ENCODE measurements around the gene GNMT.
"Not testable (repeated sequence)": the region's sequence is repeated elsewhere in the genome, so short reads cannot be mapped to it uniquely, and the experiment has no call there.

Gene GNMT

DNA sequence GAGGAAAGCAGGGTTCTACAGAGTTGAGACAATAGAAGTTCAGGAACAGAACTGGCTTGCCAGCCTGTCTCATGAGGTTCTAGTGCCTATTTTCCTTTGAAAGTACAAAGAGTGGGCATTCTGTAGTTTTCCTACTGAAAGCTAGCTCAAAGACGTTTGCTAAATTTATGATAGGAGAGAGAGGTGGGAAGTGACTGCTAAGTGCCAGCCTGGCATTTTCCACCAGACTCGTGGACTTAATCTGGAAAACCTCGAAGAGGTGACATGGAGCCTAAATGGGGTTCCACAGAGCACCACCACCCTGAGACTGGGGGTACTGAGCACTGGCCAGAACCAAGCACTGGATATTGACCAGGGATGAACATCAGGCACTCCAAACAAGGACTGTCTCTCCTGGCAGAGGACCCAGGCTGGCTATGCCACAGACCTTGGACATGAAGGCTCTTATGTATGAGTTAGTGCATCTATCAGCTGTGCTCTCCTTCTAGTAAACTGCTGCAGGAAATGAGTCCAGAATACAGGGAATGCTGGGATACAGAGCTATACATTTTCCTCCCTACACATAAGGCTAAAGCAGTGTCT lies 11.3 kb downstream of the GNMT start:
- in situ Hi-C loops (cut with MboI; ENCODE audit: low sequenced_read_pairs) = no loop called here

DNA sequence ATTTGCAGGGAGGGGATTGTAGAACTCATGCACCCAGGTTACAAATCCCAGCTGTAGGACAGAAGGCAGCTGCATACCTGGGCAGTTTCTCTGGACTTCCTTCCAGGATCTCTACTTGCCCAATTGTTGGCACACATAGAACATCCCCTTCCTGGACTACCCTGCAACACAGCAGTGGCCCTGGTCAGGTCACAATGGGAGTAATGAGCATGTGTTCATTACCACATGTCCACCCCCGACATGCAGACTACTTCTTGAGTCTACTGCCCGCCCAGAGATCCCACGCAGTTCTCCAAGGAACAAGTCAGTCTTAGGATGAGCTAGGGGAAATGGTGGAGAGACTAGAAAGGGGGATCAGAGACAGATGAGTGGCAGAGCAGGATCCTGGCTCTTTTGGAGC lies 13.4 kb downstream of the GNMT start:
- in situ Hi-C loops (cut with MboI; ENCODE audit: low sequenced_read_pairs) = no loop called here

DNA sequence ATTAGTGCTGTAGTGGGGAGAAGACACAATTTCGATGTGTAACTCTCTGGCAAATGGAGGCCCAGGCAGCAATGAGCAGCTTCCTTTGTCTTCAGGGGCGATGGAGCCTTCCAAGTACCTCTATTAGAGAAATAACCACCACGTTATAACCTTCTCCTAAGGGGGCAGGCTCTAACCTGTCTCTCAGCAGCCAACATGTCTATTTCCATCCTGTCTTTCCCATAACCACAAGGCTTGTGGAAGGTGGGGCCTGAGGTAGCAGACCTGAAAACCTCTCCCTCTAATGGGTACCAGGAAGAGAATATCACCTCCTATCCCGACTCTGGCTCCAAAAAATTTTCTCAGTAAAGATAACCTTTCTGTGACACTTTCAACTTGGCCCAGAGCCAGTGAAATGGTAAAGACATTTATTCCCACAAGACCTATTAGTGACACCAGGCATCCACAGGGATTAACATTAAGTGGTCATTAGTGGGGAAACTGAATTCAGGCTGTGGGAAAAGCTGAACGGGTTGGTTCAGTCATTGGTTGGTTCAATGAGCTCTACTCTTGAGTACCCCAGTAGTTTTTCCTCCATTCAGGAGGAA lies 14.5 kb downstream of the GNMT start:
- in situ Hi-C loops (cut with MboI; ENCODE audit: low sequenced_read_pairs) = no loop called here

GRCh38 chr6:42978487-42978838 lies 17.9 kb downstream of the GNMT start:
- in situ Hi-C loops (cut with MboI; ENCODE audit: low sequenced_read_pairs) = no loop called here

DNA sequence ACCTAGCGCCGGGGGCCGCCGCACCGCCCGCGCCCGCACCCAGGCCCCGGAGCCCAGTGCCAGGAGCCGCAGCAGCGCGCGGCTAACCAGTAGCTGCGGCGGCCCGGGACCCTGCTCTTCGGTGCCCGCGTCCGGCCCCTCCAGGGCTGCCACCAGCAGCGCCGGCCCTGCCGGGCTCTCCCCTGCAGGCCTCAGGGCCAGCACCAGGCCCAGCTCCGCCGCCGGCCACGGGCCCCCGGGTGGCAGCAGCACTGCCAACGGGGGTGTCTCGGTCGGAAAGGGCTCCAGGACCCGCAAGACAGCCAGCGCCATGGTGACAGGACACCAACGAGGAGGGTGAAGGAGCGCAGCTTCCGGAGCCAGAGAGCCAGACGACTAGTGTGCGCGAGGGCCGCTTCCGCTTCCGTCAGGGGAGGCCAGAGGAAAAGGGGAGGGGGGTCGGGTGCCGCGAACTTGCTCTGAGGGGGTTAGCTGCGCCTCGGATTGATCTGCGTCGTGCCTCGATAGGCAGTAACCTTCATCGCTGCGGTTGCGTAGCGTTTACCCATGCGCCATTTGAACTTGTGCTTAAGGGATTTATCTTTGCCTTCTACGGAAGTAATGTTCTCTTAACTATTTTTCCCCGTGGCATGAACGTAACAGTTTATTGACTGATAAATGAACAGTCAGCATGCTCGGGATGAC lies 18.4 kb downstream of the GNMT start, which contains the start of gene PEX6:
PEX6 (minus strand) TSS at position 343 of the 684 bp plus-strand sequence; CDS start at position 312, 31 bp downstream.
- in situ Hi-C loops (cut with MboI; ENCODE audit: low sequenced_read_pairs) = no loop called here

DNA sequence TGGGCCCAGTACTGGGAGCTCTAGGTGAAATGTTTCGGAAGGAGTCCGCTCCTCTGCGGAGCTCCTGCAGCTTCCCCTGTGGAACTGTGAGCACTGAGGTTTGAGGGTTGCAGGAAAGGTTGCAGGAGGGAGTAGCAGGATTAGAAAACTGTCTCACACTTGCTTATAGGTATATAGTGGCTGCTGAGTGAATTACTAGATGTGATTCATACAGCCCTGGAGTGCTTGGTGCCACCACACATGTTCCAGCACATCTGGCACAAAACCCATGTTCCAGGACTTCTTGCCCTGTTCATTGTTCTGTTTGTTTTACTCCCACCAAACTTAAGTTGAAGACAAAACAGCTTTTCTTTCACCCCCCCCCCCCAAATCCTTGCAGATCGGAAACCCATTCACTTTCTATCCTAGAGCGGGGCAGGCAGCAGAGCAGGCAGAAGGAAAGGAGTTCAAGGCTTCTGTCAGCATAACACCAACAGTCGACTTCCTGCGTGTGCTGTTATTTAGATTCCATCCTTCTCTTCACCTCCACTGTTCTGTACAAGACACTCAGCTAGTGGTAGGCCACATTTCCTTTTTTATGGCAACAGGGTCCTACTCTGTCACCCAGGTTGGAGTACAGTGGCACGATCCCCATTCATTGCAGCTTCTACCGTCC lies 19.1 kb downstream of the GNMT start:
- in situ Hi-C loops (cut with MboI; ENCODE audit: low sequenced_read_pairs) = no loop called here

DNA sequence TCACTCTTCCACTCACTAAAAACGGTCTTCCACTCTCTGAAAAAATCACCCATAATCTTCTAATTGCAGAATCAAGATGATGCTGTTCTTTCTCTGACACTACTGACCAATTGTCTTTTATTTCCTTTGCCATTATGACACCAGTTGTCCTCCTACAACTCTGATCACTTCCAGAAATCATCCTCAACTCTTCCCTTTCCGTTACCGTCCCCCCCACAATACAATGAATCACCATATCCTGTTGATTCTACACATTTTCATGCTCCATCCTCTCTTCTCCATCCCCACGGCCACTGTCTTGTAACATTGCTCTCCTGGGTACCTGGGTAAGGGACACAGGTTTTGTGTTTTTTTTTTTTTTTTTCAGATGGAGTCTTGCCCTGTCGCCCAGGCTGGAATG lies 21.3 kb downstream of the GNMT start:
- in situ Hi-C loops (cut with MboI; ENCODE audit: low sequenced_read_pairs) = no loop called here

GRCh38 chr6:42984001-42984923 lies 23.7 kb downstream of the GNMT start, which contains the start of gene PPP2R5D:
PPP2R5D (plus strand) TSS chr6:42984570; CDS start chr6:42984678, 108 bp downstream.
- in situ Hi-C loops (cut with MboI; ENCODE audit: low sequenced_read_pairs) = no loop called here

GRCh38 chr6:42984924-42985475 lies 24.4 kb downstream of the GNMT start:
- in situ Hi-C loops (cut with MboI; ENCODE audit: low sequenced_read_pairs) = no loop called here

DNA sequence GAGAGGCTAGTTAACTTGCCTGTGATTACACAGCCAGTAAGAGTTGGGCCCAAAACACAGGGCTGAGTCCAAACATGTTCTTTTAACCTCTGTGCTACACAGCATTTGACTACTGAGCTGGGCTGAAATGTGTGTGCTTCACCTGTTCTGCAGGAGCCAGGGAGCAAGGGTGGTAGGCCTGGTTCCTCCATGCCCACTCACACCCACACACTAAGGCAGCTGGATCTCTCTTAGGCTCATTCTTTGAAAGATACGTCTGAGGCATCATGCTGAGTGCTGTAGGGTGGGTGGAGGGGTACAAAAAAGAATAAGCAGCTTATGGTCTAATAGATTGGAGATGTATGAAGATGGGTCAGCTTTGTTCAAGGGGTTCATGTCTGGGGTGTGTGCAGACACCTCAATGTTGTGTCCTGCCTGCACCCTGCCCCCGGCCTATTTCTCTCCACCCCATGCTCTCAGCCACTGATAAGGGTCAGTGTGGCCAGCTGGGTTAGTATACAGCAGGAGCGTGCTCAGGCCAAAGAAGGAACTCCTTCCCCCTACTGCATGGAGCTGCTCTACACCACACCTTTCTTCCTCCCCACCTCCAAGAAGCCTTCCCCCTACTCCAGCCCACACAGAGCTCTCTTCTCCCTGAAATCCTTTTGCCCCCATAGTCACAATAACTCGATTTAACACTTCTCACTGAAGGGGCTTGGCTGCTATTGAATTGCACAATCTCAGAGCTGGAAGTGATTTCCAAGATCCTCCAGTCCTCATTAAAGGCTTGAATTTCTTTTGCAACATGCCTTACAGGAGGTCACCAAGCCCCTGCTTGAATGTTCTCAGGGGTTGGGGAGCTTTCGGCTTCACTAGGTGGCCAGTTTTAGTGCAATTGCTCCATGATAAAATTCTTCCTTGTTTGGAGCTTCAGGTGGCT lies 27.2 kb downstream of the GNMT start:
- in situ Hi-C loops (cut with MboI; ENCODE audit: low sequenced_read_pairs) = no loop called here

GRCh38 chr6:42988486-42989020 lies 28.0 kb downstream of the GNMT start:
- in situ Hi-C loops (cut with MboI; ENCODE audit: low sequenced_read_pairs) = no loop called here

- in situ Hi-C loops (cut with MboI; ENCODE audit: low sequenced_read_pairs) = no loop called here
Observed at GRCh38 chr6:42989923-42990322, 29.4 kb downstream of the GNMT start.

- in situ Hi-C loops (cut with MboI; ENCODE audit: low sequenced_read_pairs) = no loop called here
Observed at GRCh38 chr6:42993445-42993844, 32.9 kb downstream of the GNMT start.

DNA sequence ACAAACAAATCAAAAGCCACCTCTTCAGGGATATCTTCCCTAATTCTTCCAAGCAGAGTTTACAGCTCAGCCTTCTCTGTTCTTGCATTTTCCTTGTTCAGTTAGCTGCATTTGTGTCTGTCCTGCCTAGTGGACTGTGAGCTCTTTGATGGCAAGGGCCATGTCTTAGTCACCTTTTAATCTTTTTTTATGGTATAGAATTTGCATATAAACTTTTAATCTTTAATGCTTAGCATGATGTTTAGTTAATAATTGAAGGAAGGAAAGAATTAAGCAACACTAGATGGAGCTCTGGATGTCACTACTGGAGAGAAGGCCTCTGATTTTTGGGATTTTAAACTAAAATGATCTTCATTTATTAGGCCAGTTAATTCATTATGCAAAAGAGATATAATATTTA lies 36.0 kb downstream of the GNMT start:
- in situ Hi-C loops (cut with MboI; ENCODE audit: low sequenced_read_pairs) = no loop called here

- in situ Hi-C loops (cut with MboI; ENCODE audit: low sequenced_read_pairs) = not testable (repeated sequence)
Observed at GRCh38 chr6:42998205-42998604, 37.7 kb downstream of the GNMT start.

DNA sequence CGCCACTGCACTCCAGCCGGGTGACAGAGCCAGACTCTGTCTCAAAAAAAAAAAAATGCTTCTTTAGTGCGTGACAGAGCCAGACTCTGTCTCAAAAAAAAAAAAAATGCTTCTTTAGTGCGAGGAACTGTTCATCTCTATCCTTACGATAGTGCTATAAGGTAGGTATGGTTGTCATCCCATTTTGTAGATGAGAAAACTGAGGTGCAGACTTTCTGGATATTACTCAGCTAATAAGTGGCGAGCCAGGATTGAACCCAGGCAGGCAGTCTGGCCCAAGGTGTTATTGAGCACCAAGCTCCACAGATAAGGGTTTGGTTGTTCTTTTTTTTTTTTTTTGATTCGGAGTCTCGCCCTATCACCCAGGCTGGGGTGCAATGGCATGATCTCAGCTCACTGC lies 41.3 kb downstream of the GNMT start:
- in situ Hi-C loops (cut with MboI; ENCODE audit: low sequenced_read_pairs) = no loop called here

DNA sequence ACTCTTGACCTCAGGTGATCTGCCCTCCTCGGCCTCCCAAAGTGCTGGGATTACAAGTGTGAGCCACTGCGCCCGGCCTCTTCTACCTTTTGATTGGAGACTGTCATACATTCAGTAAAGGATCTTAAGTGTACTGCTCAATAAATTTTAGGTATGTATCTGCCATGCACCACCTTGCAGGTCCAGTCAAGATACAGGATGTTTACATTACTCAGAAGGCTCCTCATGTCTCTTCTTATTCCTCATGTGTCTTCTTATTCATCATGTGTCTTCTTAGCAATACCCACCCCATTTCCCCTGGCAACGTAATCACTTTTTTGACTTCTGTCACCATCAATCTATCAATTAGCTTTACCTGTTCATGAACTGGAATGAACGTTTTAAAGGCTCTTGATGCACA lies 45.3 kb downstream of the GNMT start:
- in situ Hi-C loops (cut with MboI; ENCODE audit: low sequenced_read_pairs) = no loop called here

GRCh38 chr6:43006251-43006650 lies 45.7 kb downstream of the GNMT start:
- in situ Hi-C loops (cut with MboI; ENCODE audit: low sequenced_read_pairs) = no loop called here

- in situ Hi-C loops (cut with MboI; ENCODE audit: low sequenced_read_pairs) = no loop called here
Observed at GRCh38 chr6:43007126-43007525, 46.6 kb downstream of the GNMT start.
